Ureter (tissue), 1 donor: ENCODE results near the gene DCTN2. TPM values are rescaled to one million over a fixed set of nuclear protein-coding genes. Genes with fewer than 3 reads are reported as not detected.
"Not testable (repeated sequence)": the region's sequence is repeated elsewhere in the genome, so short reads cannot be mapped to it uniquely, and the experiment has no call there.

Source experiments
- DNase-seq: peaks from one replicate; pipeline ENCODE4 v3.0.0-alpha.2; 2020; ENCODE audit warnings: low spot score
- total RNA-seq: library from RNA; stranded (reverse); gene quantifications from one replicate; pipeline ENCODE4 v1.2.4, GENCODE V29; 2023
- donor health status: DM: yes; HTN: yes; CAD: no.

DCTN2 gene
- total RNA-seq = 104 TPM

DNA sequence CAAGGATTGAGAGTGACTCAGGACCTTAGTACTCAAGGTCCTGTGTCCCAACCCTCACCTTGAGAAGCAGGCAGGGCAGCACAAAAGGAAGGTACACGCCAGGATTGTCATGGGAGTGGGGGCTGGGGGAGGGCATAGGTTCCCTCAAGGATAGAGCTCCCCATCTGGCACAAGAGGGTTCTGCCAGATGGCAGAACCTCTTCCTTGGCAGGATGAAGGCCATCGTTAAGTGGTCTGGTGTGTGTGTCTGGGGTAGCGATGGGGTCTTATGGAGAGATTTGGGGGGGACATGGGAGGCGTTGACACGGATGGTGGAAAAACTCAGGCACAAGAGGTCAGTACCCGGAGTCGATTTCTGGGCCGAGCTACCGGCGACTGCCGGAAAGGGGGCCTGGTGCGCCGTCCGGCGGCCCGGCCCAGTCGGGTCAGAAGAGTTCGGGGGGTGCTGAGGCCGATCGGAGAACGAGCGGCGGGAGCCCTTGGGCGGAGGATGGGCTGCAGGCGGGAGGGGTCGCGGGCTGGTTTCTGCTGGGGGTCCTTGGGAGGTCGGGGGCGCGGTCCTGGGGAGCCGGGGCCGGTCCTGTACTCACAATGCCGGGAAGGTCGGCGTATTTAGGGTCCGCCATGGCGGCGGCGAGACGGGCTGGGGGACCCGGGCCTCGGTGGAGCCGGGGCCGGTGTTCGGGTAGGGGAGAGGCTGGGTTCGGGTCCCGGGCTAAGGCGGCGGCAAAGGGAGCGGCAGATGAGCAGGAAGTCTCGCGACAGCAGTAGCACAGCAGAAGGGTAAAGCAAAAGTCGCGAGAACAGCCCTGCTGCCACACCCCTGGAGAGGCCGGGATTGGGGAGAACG lies at the start of gene DCTN2:
Gene DCTN2, minus strand, starts transcription at position 755 of the 850 bp plus-strand sequence. Its CDS starts 129 bp downstream, at position 626.
- peak; percentile 97 for DNase-seq

- DNase-seq = no peak
Observed at GRCh38 chr12:57593187-57593586, 46.2 kb upstream of the DCTN2 start.

- DNase-seq = no peak
Observed at GRCh38 chr12:57592551-57593165, 45.7 kb upstream of the DCTN2 start.

GRCh38 chr12:57591782-57592325 lies 44.9 kb upstream of the DCTN2 start:
- no peak for DNase-seq

DNA sequence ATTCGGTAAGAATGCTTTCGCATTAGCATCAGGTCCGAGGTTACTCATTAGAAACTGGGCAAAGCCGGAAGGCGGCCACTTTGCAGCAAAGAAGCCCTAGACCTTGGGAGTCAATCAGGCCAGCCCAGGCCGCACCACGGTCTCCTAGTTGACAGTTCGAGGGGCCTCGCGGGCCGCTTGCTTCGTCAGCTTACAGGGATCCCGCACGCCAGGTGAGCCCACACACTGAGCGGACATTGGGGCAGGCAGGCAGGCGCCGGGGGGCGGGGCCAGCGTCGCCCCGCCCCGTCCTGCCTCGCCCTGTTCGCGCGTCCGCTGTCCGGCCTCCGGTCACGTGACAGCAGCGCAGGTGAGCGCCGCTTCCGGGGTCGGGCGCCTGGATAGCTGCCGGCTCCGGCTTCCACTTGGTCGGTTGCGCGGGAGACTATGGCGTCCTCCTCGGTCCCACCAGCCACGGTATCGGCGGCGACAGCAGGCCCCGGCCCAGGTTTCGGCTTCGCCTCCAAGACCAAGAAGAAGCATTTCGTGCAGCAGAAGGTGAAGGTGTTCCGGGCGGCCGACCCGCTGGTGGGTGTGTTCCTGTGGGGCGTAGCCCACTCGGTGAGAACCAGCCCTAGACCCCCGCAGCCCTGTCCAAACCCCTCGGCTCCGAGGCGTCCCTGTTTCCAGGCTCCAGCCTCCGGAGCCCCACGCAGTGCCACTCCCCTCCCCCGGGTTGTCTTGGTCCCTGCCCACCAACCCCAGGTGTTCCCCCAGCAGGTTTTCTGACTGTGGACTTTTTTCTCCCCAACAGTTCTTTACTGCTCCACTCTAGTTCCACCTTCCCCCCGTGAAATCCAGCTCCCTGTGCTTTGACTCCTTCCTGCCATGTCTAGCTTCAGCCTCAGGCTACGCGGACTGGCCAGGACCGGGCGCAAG lies 44.1 kb upstream of the DCTN2 start, which contains the start of gene PIP4K2C:
Gene PIP4K2C, plus strand, starts transcription at position 329 of the 918 bp plus-strand sequence. Its CDS starts 98 bp downstream, at position 427.
- peak; percentile 85 for DNase-seq

- DNase-seq = no peak
Observed at GRCh38 chr12:57590479-57590863, 43.5 kb upstream of the DCTN2 start.

GRCh38 chr12:57588951-57589610 lies 42.1 kb upstream of the DCTN2 start:
- not testable (repeated sequence) for DNase-seq

- DNase-seq = no peak
Observed at GRCh38 chr12:57586832-57587429, 39.9 kb upstream of the DCTN2 start.

DNA sequence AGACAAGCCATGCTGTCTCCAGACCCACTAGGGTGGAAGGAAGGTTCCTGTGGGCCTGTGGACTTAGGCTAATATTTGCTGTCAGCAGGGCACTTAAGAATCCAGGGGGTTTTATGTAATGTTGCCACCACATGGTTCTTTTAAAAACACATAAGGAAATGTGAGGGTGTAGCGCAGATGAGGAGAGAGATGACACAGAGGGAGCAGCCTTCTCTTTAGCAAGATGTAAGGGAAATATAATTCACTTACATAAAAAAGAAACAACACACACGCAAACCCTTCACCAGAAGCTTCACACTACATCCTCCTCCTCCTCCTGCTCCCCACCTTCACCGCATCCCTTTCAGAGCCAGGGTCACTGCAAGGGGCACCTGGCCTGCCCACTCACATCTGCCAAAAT lies 39.1 kb upstream of the DCTN2 start:
- no peak for DNase-seq

- DNase-seq = no peak
Observed at GRCh38 chr12:57585156-57585555, 38.2 kb upstream of the DCTN2 start.

GRCh38 chr12:57584690-57585089 lies 37.7 kb upstream of the DCTN2 start:
- DNase-seq = no peak

- DNase-seq = no peak
Observed at GRCh38 chr12:57584050-57584449, 37.1 kb upstream of the DCTN2 start.

GRCh38 chr12:57583008-57583831 lies 36.2 kb upstream of the DCTN2 start:
- DNase-seq = peak; percentile 73

DNA sequence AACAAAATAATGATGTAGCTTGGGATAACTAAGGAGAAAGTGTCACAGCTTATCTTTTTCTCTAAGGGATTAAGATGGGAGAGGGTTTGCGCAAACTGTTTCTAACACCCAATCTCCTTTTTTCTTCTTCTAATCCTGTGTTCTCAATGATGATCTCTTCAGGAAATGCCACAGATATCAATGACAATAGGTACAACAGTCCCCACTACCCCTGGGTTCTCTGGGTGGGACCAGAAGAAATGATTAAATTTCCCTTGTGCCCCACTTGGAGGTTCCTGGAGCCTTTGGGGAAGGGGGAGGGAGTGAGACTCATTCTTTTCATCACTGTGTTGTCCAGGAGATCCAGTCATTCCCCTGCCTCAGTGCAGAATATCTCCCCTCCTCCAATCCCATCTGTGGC lies 35.4 kb upstream of the DCTN2 start:
- DNase-seq = no peak

GRCh38 chr12:57581802-57582201 lies 34.8 kb upstream of the DCTN2 start:
- DNase-seq = no peak

DNA sequence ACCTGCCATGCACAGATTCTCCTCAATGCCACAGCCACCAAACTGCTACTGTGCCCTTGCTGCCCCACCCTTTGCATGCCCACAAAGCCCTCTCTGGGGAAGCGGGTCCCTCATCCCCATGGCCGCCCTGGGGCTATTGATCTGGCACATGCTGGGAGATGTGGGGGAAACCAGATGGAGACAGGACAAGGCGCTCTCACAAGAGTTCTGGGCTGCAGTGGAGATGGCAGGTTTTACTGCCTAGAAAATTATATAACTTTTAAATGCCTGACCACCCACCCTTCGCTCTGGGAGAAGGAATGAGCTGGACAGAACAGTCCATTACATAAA lies 33.4 kb upstream of the DCTN2 start:
- no peak for DNase-seq

GRCh38 chr12:57579677-57580465 lies 32.9 kb upstream of the DCTN2 start:
- DNase-seq = no peak

DNA sequence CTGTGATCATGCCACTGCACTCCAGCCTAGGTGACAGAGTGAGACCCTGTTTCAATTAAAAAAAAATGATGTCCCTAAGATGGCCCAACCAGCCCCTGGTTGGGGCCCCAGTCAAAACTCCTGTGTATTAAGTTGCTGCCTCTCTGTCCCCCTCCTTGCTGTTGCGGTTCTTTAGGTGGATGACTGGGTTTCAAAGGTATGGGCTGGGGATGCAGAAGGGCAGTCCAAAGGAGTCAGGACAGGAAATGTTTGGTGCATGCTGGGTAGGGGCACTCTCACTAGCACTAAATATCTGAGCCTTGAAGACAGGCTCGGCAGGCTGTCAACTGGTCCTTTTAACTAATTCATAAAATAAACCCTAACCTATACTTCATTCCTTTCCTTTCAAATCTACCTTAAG lies 32.0 kb upstream of the DCTN2 start:
- no peak for DNase-seq
